H1 (cell line): Measurements from ENCODE around the gene OBSCN. TPM values are rescaled to one million over a fixed set of nuclear protein-coding genes. Genes with fewer than 3 reads are reported as not detected.

Source experiments
- CTCF ChIA-PET: fragments of 300-600 bp; sonication (Branson Sonifier 250); formaldehyde crosslinking; loops from one replicate; lab custom pipeline; 2021; ENCODE audit not compliant: partially characterized antibody; lab: Charles Lee
- POLR2A ChIA-PET: fragments of 300-600 bp; sonication (Branson Sonifier 250); formaldehyde crosslinking; loops from one replicate; lab custom pipeline; 2021; ENCODE audit warnings: inconsistent platforms; ENCODE audit not compliant: partially characterized antibody; lab: Charles Lee
- DNase-seq, 2 experiments: peaks; one replicate each; pipeline versions ENCODE4 v3.0.0 to v3.0.0-alpha.2; 2010 to 2022; ENCODE audit warnings: low spot score in 2 of 2, low read depth in 1 of 2, mixed read lengths in 1 of 2
- FAIRE-seq: peaks from 2 replicates; lab custom pipeline; 2011; peaks lifted over from hg19 to GRCh38; lab: Jason Lieb, UNC
- H2AFZ ChIP-seq: 2 replicates; pipeline ENCODE4 v1.8.1; 2012; ENCODE audit warnings: low read length, inconsistent platforms
- H2AK5ac ChIP-seq: 2 replicates; pipeline ENCODE4 v1.6.1; 2013; ENCODE audit warnings: low read depth, low read length
- H2BK120ac ChIP-seq: replicated peaks from 2 replicates; pipeline ENCODE3; 2013; ENCODE audit warnings: low read depth, low read length, inconsistent platforms
- H2BK12ac ChIP-seq: 2 replicates; pipeline ENCODE4 v1.6.1; 2013; ENCODE audit warnings: low read depth, low read length
- H2BK15ac ChIP-seq: 2 replicates; pipeline ENCODE4 v1.6.1; 2013; ENCODE audit warnings: low read length
- H2BK20ac ChIP-seq: 2 replicates; pipeline ENCODE4 v1.6.1; 2013; ENCODE audit warnings: low read length
- H2BK5ac ChIP-seq: 2 replicates; pipeline ENCODE4 v1.6.1; 2013; ENCODE audit warnings: low read depth, low read length
- H3K14ac ChIP-seq: 2 replicates; pipeline ENCODE4 v1.6.1; 2013; ENCODE audit warnings: inconsistent platforms; ENCODE audit not compliant: insufficient read length
- H3K18ac ChIP-seq: 2 replicates; pipeline ENCODE4 v1.6.1; 2013; ENCODE audit warnings: low read length; ENCODE audit errors: extremely low read depth
- H3K23ac ChIP-seq: 2 replicates; pipeline ENCODE4 v1.6.1; 2013; ENCODE audit warnings: inconsistent platforms; ENCODE audit not compliant: insufficient read length
- H3K23me2 ChIP-seq: 2 replicates; pipeline ENCODE4 v1.6.1; 2013; ENCODE audit warnings: low read depth, low read length
- H3K27ac ChIP-seq: 2 replicates; pipeline ENCODE4 v1.6.1; 2011; ENCODE audit warnings: low read depth, low read length, inconsistent platforms
- H3K27me3 ChIP-seq, 4 experiments: replicated peaks in 1 of 4; 1 replicate in 1 of 4; 2 replicates in 3 of 4; pipeline versions ENCODE4 v1.6.1 to v1.8.1; 2011 to 2013; ENCODE audit warnings: low read length in 3 of 4, mild to moderate bottlenecking in 3 of 4, inconsistent platforms in 2 of 4, mixed read lengths in 2 of 4, moderate library complexity in 1 of 4; ENCODE audit not compliant: control insufficient read depth in 3 of 4, insufficient read depth in 3 of 4; ENCODE audit errors: extremely low read depth in 1 of 4
- H3K36me3 ChIP-seq, 4 experiments: 2 replicates each; pipeline versions ENCODE4 v1.6.1 to v1.8.1; 2011 to 2013; ENCODE audit warnings: mild to moderate bottlenecking in 4 of 4, low read length in 3 of 4, moderate library complexity in 2 of 4, control low read depth in 1 of 4, inconsistent platforms in 1 of 4; ENCODE audit not compliant: insufficient read depth in 4 of 4, control insufficient read depth in 2 of 4
- H3K4ac ChIP-seq: replicated peaks from 2 replicates; pipeline ENCODE3; 2013; ENCODE audit warnings: low read length, low read depth, mixed read lengths, inconsistent platforms; ENCODE audit not compliant: insufficient read length
- H3K4me1 ChIP-seq, 4 experiments: replicated peaks in 1 of 4; 1 replicate in 1 of 4; 2 replicates in 3 of 4; pipeline versions ENCODE4 v1.6.1 to v1.8.1; 2011 to 2013; ENCODE audit warnings: low read length in 3 of 4, inconsistent platforms in 2 of 4, mixed read lengths in 1 of 4; ENCODE audit not compliant: insufficient read depth in 4 of 4, control insufficient read depth in 3 of 4
- H3K4me2 ChIP-seq, 2 experiments: 2 replicates each; pipeline versions ENCODE4 v1.6.1 to v1.8.1; 2011 to 2013; ENCODE audit warnings: low read depth in 2 of 2, low read length in 2 of 2, control low read depth in 1 of 2, inconsistent platforms in 1 of 2, mild to moderate bottlenecking in 1 of 2; ENCODE audit not compliant: insufficient read depth in 1 of 2
- H3K4me3 ChIP-seq, 4 experiments: fragments of 200-600, 300-600 bp in 1 of 4; sonication (generic), shearing (Covaris generic), sonication (Bioruptor Twin) in 1 of 4; 2 replicates each; pipeline versions ENCODE4 v1.5.1 to v1.8.1; 2011 to 2016; ENCODE audit warnings: low read length in 4 of 4, low read depth in 3 of 4, control low read depth in 2 of 4, inconsistent platforms in 2 of 4, mild to moderate bottlenecking in 2 of 4, mixed read lengths in 1 of 4, moderate library complexity in 1 of 4; ENCODE audit not compliant: insufficient read depth in 2 of 4; ENCODE audit errors: extremely low read depth in 1 of 4
- H3K56ac ChIP-seq: replicated peaks from 2 replicates; pipeline ENCODE3; 2013; ENCODE audit warnings: low read depth, mild to moderate bottlenecking, mixed read lengths, low read length, inconsistent platforms; ENCODE audit not compliant: insufficient read length
- H3K79me1 ChIP-seq: 2 replicates; pipeline ENCODE4 v1.6.1; 2013; ENCODE audit warnings: low read depth, low read length, control low read depth
- H3K79me2 ChIP-seq, 2 experiments: 2 replicates each; pipeline versions ENCODE4 v1.6.1 to v1.8.1; 2012 to 2013; ENCODE audit warnings: low read length in 2 of 2, mild to moderate bottlenecking in 2 of 2, inconsistent platforms in 1 of 2; ENCODE audit not compliant: insufficient read depth in 2 of 2, control insufficient read depth in 1 of 2
- H3K9ac ChIP-seq, 4 experiments: replicated peaks in 1 of 4; 1 replicate in 1 of 4; 2 replicates in 3 of 4; pipeline versions ENCODE4 v1.6.1 to v1.8.1; 2011 to 2013; ENCODE audit warnings: low read depth in 3 of 4, low read length in 3 of 4, control low read depth in 2 of 4, mild to moderate bottlenecking in 2 of 4, moderate library complexity in 2 of 4, inconsistent platforms in 1 of 4; ENCODE audit errors: extremely low read depth in 1 of 4
- H3K9me3 ChIP-seq, 2 experiments: 2 replicates each; pipeline versions ENCODE4 v1.6.1 to v1.8.1; 2012 to 2013; ENCODE audit warnings: mild to moderate bottlenecking in 2 of 2, moderate library complexity in 2 of 2, control low read depth in 1 of 2, inconsistent platforms in 1 of 2, low read depth in 1 of 2, low read length in 1 of 2, mixed read lengths in 1 of 2; ENCODE audit not compliant: insufficient read depth in 2 of 2
- H4K20me1 ChIP-seq, 2 experiments: replicated peaks in 1 of 2; 2 replicates each; pipeline versions ENCODE3 to v1.8.1; 2011 to 2013; ENCODE audit warnings: inconsistent platforms in 2 of 2, low read length in 2 of 2, mild to moderate bottlenecking in 1 of 2; ENCODE audit not compliant: insufficient read depth in 2 of 2, control insufficient read depth in 1 of 2
- H4K5ac ChIP-seq: 2 replicates; pipeline ENCODE4 v1.6.1; 2013; ENCODE audit warnings: low read length, low read depth, mixed read lengths, inconsistent platforms; ENCODE audit not compliant: insufficient read length
- H4K8ac ChIP-seq: 2 replicates; pipeline ENCODE4 v1.8.0; 2013; ENCODE audit warnings: mild to moderate bottlenecking, moderate library complexity, low read length, inconsistent platforms; ENCODE audit not compliant: insufficient read depth; ENCODE audit errors: extremely low read depth
- H4K91ac ChIP-seq: replicated peaks from 2 replicates; pipeline ENCODE3; 2013; ENCODE audit warnings: low read length, mixed read lengths, inconsistent platforms; ENCODE audit not compliant: insufficient read length
- BACH1 ChIP-seq: IDR thresholded peaks from 2 replicates; pipeline ENCODE4 v1.6.1; 2012; ENCODE audit warnings: low read length, improper control_type of control experiment
- KDM4A ChIP-seq: IDR thresholded peaks from one replicate; pipeline ENCODE4 v1.7.1; 2012; ENCODE audit warnings: low read depth, mild to moderate bottlenecking, moderate library complexity, low read length, inconsistent platforms; ENCODE audit not compliant: severe bottlenecking
- MAX ChIP-seq: IDR thresholded peaks from 2 replicates; pipeline ENCODE4 v1.6.1; 2012; ENCODE audit warnings: inconsistent platforms
- POU5F1 ChIP-seq: IDR thresholded peaks from 2 replicates; pipeline ENCODE4 v1.6.1; 2011; ENCODE audit warnings: low read depth, mild to moderate bottlenecking, low read length, moderate library complexity
- SAP30 ChIP-seq: fragments of 300-600 bp; sonication (generic); IDR thresholded peaks from 2 replicates; pipeline ENCODE4 v1.7.1; 2012; ENCODE audit warnings: low read length, moderate library complexity, mild to moderate bottlenecking, inconsistent platforms; ENCODE audit not compliant: insufficient read depth, insufficient replicate concordance
- WGBS, 2 experiments: shearing (Covaris generic) in 1 of 2; methylation state at CpG; one replicate each; pipeline versions ENCODE4 v1.1.6 to v1.1.7; 2013 to 2015; ENCODE audit warnings: low lambda C conversion rate in 2 of 2, mixed read lengths in 2 of 2, inconsistent platforms in 1 of 2, low coverage in 1 of 2, missing lambda C conversion rate in 1 of 2; ENCODE audit not compliant: insufficient replicate concordance in 2 of 2, insufficient coverage in 1 of 2, insufficient read length in 1 of 2; ENCODE audit errors: extremely low coverage in 1 of 2, missing lambda C conversion rate in 1 of 2; 5-methylcytosine and 5-hydroxymethylcytosine counted together
- polyA plus RNA-seq, 7 experiments: library from polyadenylated mRNA; depleted of rRNA in 3 of 7; stranded (reverse) in 5 of 7; unstranded in 2 of 7; fragments of >200 nt in 5 of 7; fragments of 200-250 nt in 2 of 7; gene quantifications; 1 replicate in 5 of 7; 2 replicates in 1 of 7; 4 replicates in 1 of 7; pipeline versions ENCODE4 v1.2.1 to v1.2.3, GENCODE V29; 2011 to 2013; ENCODE audit warnings: missing spikeins in 2 of 7, mixed read lengths in 2 of 7
- total RNA-seq: library from RNA; stranded (reverse); fragmentation: NEBNext Ultra II Directional; extraction: Animal tissue kit (Norgen Biotek cat#: 25700); gene quantifications from 2 replicates; pipeline ENCODE4 v1.2.1, GENCODE V29; 2021
- TF ChIP-seq, protein P1 (sequence below): IDR thresholded peaks from 2 replicates; pipeline ENCODE4 v1.6.1; 2011; ENCODE audit warnings: low read length, improper control_type of control experiment

Gene OBSCN
- total and polyA plus RNA-seq, 2 of the 8 experiments (the other 6 are each of a cell fraction or from before 2014, with no cell fraction given): 7.5 to 28.4 TPM

DNA sequence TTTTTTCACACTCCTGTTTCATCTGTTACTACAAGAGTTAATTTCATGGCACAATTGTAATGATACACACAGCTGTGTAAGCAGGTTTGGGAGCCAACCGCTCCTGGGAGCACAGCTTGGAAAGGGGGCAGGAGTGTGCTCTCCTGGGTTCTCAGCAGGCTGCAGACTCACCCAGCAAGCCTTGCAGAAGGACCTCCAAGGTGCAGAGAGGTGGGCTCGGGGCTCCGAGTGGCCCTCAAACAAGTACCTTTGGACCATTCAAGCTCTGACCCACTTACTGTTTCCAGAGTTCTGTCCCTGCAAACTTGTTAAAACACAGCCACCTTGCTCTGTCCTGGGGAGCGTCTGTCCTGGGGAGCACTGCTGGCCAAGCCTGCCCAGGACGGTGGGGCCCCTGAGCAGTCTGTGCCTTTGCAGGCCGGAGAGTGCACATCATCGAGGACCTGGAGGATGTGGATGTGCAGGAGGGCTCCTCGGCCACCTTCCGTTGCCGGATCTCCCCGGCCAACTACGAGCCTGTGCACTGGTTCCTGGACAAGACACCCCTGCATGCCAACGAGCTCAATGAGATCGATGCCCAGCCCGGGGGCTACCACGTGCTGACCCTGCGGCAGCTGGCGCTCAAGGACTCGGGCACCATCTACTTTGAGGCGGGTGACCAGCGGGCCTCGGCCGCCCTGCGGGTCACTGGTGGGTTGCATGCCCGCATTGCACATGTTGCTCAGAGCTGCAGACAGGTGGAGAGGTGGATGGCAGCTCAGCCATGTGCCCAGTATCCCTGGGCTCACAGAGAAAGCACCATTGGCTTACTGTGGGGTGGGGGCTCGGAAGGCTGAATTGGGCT lies 78.0 kb downstream of the OBSCN start:
- H4K20me1 ChIP-seq: peaks cover 3 to 6% of the 10 kb centered on the region in 2 experiments
- no peak overlapping the region for H3K56ac ChIP-seq
- no peak overlapping the region for H2BK15ac ChIP-seq
- no peaks in the 10 kb centered on the region for H3K27me3 ChIP-seq
- no peak overlapping the region for H3K14ac ChIP-seq
- no peak overlapping the region for H3K27ac ChIP-seq
- ChIA-PET POLR2A (interaction anchor here (1.0 to 1.1 kb wide), 2 partner anchors 8 to 12 kb away, joined by 3 read pairs; no protein-coding TSS in a partner anchor), CTCF (interaction anchor here (0.7 to 1.8 kb wide), 3 partner anchors 9 to 105 kb away, joined by 3 to 4 read pairs (median 3); no protein-coding TSS in a partner anchor)
- no peak overlapping the region for H3K4me2 ChIP-seq
- 91% methylated on average over 21 of the region's 26 CpGs; no CpG with 5 or more reads in 1 of the 2 experiments for WGBS, 2 experiments
- H2AFZ ChIP-seq: no peak overlapping the region
- H2BK20ac ChIP-seq: no peak overlapping the region
- FAIRE-seq (no peak), DNase-seq (no peak)
- H4K91ac ChIP-seq: no peak overlapping the region
- H3K23ac ChIP-seq: no peak overlapping the region
- no peaks in the 10 kb centered on the region for H3K23me2 ChIP-seq
- H3K79me2 ChIP-seq: no peaks in the 10 kb centered on the region
- H2BK5ac ChIP-seq: no peak overlapping the region
- TF ChIP-seq BACH1 (no peak), KDM4A (no peak), MAX (no peak), SAP30 (no peak), POU5F1 (no peak)
- TF ChIP-seq, protein P1, sequence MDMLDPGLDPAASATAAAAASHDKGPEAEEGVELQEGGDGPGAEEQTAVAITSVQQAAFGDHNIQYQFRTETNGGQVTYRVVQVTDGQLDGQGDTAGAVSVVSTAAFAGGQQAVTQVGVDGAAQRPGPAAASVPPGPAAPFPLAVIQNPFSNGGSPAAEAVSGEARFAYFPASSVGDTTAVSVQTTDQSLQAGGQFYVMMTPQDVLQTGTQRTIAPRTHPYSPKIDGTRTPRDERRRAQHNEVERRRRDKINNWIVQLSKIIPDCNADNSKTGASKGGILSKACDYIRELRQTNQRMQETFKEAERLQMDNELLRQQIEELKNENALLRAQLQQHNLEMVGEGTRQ: no peak
- H3K79me1 ChIP-seq: no peaks in the 10 kb centered on the region
- H2BK12ac ChIP-seq: no peak overlapping the region
- no peak overlapping the region for H2BK120ac ChIP-seq
- H3K4me1 ChIP-seq: no peaks in the 10 kb centered on the region
- H3K18ac ChIP-seq: no peak overlapping the region
- no peaks in the 10 kb centered on the region for H3K9me3 ChIP-seq
- no peak overlapping the region for H3K9ac ChIP-seq
- no peak overlapping the region for H3K4me3 ChIP-seq
- peaks cover 3 to 10% (median 5%) of the 10 kb centered on the region in 4 experiments; a peak in 6 of 8 replicates for H3K36me3 ChIP-seq
- H4K8ac ChIP-seq: no peak overlapping the region
- H4K5ac ChIP-seq: no peak overlapping the region
- no peak overlapping the region for H2AK5ac ChIP-seq
- H3K4ac ChIP-seq: no peak overlapping the region
